Mesenchymal stem cell (in vitro differentiated cells and primary cell): ENCODE results near the gene CD6.

Experiments used
- DNase-seq: peaks from one replicate; pipeline ENCODE4 v3.0.0-alpha.2; 2013
- H2AFZ ChIP-seq: one replicate; pipeline ENCODE4 v1.6.1; 2013; ENCODE audit warnings: low read depth, mild to moderate bottlenecking, control low read depth, inconsistent platforms, low read length, moderate library complexity
- H2AK5ac ChIP-seq: 2 replicates; pipeline ENCODE4 v1.6.1; 2013; ENCODE audit warnings: low read length, moderate library complexity, mild to moderate bottlenecking, inconsistent platforms; ENCODE audit not compliant: severe bottlenecking
- H2BK120ac ChIP-seq: one replicate; pipeline ENCODE4 v1.6.1; 2013; ENCODE audit warnings: low read depth, mild to moderate bottlenecking, inconsistent platforms, low read length, moderate library complexity
- H2BK12ac ChIP-seq, 2 experiments: one replicate each; pipeline ENCODE4 v1.6.1; 2013; ENCODE audit warnings: inconsistent platforms in 2 of 2, low read length in 2 of 2, mild to moderate bottlenecking in 2 of 2, moderate library complexity in 2 of 2, control low read depth in 1 of 2
- H2BK15ac ChIP-seq: one replicate; pipeline ENCODE4 v1.6.1; 2013; ENCODE audit warnings: mild to moderate bottlenecking, low read depth, inconsistent platforms; ENCODE audit not compliant: poor library complexity, severe bottlenecking
- H2BK5ac ChIP-seq: 2 replicates; pipeline ENCODE4 v1.6.1; 2013; ENCODE audit warnings: low read depth, mild to moderate bottlenecking, low read length, control low read depth, inconsistent platforms; ENCODE audit not compliant: poor library complexity, severe bottlenecking
- H3K14ac ChIP-seq, 2 experiments: one replicate each; pipeline ENCODE4 v1.6.1; 2013; ENCODE audit warnings: inconsistent platforms in 2 of 2, low read length in 2 of 2, control low read depth in 1 of 2, mild to moderate bottlenecking in 1 of 2, moderate library complexity in 1 of 2
- H3K18ac ChIP-seq, 2 experiments: one replicate each; pipeline ENCODE4 v1.6.1; 2013; ENCODE audit warnings: inconsistent platforms in 2 of 2, low read length in 2 of 2, control low read depth in 1 of 2, low read depth in 1 of 2, mild to moderate bottlenecking in 1 of 2
- H3K23ac ChIP-seq, 2 experiments: one replicate each; pipeline ENCODE4 v1.6.1; 2013; ENCODE audit warnings: inconsistent platforms in 2 of 2, low read length in 2 of 2, mild to moderate bottlenecking in 2 of 2, moderate library complexity in 2 of 2, control low read depth in 1 of 2
- H3K27ac ChIP-seq: 2 replicates; pipeline ENCODE4 v1.5.1; 2013; ENCODE audit warnings: mild to moderate bottlenecking, moderate library complexity, low read length, control low read depth, inconsistent platforms; ENCODE audit not compliant: poor library complexity, severe bottlenecking
- H3K27me3 ChIP-seq, 2 experiments: 2 replicates each; pipeline versions ENCODE4 v1.6.1 to v1.7.0; 2013; ENCODE audit warnings: low read length in 2 of 2, mild to moderate bottlenecking in 2 of 2, moderate library complexity in 2 of 2, control low read depth in 1 of 2, inconsistent platforms in 1 of 2; ENCODE audit not compliant: control insufficient read depth in 1 of 2, insufficient read depth in 1 of 2
- H3K36me3 ChIP-seq, 2 experiments: 2 replicates each; pipeline versions ENCODE4 v1.6.1 to v1.7.0; 2013; ENCODE audit warnings: low read length in 2 of 2, control low read depth in 1 of 2, inconsistent platforms in 1 of 2, low read depth in 1 of 2, mild to moderate bottlenecking in 1 of 2; ENCODE audit not compliant: insufficient read depth in 2 of 2, control insufficient read depth in 1 of 2
- H3K4ac ChIP-seq, 2 experiments: one replicate each; pipeline ENCODE4 v1.6.1; 2013; ENCODE audit warnings: inconsistent platforms in 2 of 2, low read length in 2 of 2, mild to moderate bottlenecking in 2 of 2, moderate library complexity in 2 of 2, control low read depth in 1 of 2, low read depth in 1 of 2
- H3K4me1 ChIP-seq: 2 replicates; pipeline ENCODE4 v1.6.1; 2013; ENCODE audit warnings: low read depth, low read length, control low read depth; ENCODE audit not compliant: control insufficient read depth, insufficient read depth
- H3K4me2 ChIP-seq: 2 replicates; pipeline ENCODE4 v1.6.1; 2013; ENCODE audit warnings: low read length, mild to moderate bottlenecking, inconsistent platforms; ENCODE audit not compliant: poor library complexity, severe bottlenecking
- H3K4me3 ChIP-seq, 2 experiments: 2 replicates each; pipeline versions ENCODE4 v1.5.1 to v1.7.0; 2013; ENCODE audit warnings: low read length in 2 of 2, mild to moderate bottlenecking in 2 of 2, control low read depth in 1 of 2, low read depth in 1 of 2; ENCODE audit not compliant: insufficient read depth in 1 of 2
- H3K79me1 ChIP-seq: replicated peaks from 2 replicates; pipeline ENCODE4 v1.6.1; 2013; ENCODE audit warnings: mild to moderate bottlenecking, control low read depth, low read length, inconsistent platforms; ENCODE audit not compliant: poor library complexity, severe bottlenecking
- H3K9ac ChIP-seq: 2 replicates; pipeline ENCODE4 v1.7.0; 2013; ENCODE audit warnings: mild to moderate bottlenecking, low read length, moderate library complexity
- H3K9me3 ChIP-seq: 2 replicates; pipeline ENCODE4 v1.7.0; 2013; ENCODE audit warnings: mild to moderate bottlenecking, low read length; ENCODE audit not compliant: control insufficient read depth
- H4K8ac ChIP-seq: one replicate; pipeline ENCODE4 v1.6.1; 2013; ENCODE audit warnings: inconsistent platforms, mild to moderate bottlenecking, low read length, moderate library complexity
- H4K91ac ChIP-seq: one replicate; pipeline ENCODE4 v1.6.1; 2013; ENCODE audit warnings: mild to moderate bottlenecking, low read length, inconsistent platforms
- WGBS: methylation state at CpG from one replicate; pipeline ENCODE4 v1.1.7; 2013; ENCODE audit warnings: mixed read lengths; 5-methylcytosine and 5-hydroxymethylcytosine counted together

CD6 gene

DNA sequence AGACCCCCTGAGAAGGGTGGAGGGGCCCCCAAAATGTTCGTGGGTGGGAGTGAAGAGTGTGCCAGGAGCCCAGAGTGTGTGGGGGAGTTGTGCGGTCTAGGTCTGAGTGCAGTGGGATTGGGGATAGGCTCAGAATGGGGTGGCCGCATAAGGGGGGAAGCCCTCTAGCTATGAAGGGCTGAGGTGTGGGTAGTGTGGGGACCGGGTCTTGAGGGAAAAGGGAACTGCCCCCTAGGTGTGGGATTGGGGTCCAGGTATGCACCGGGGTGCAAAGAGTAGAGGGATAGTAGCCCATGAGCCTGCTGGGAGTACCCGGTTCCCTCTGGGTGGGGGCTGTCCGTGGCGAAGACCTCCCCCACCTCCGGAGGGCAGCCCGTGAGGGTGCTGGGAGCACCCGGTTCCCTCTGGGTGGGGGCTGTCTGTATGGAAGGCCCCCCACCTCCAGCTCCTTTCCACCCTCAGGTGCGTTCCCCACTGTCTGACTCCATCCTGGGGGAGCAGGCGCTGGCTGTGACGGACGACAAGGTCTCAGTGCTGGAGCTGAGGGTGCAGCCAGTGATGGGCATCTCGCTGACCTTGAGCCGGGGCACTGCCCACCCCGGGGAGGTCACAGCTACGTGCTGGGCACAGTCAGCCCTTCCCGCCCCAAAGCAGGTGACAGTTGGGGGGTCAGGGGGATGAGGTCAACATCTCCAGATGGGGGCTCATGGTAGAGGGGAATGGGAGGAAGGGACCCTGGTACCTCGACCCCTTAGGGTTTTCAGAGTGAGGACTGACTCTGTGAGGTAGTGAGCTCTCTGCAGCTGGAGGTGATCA, 36.5 kb upstream of the CD6 start:
- no peak overlapping the region for H3K18ac ChIP-seq
- no peak overlapping the region for H4K8ac ChIP-seq
- no peak overlapping the region for H2BK12ac ChIP-seq
- H3K4me1 ChIP-seq, result peaks cover 9% of the 10 kb centered on the region
- H2BK120ac ChIP-seq, result no peak overlapping the region
- H3K4me2 ChIP-seq, result no peak overlapping the region
- no peak overlapping the region for H4K91ac ChIP-seq
- no peak overlapping the region for H2BK15ac ChIP-seq
- no peak for DNase-seq
- no peak overlapping the region for H3K23ac ChIP-seq
- H2AFZ ChIP-seq, result no peak overlapping the region
- H3K9ac ChIP-seq, result no peak overlapping the region
- no peaks in the 10 kb centered on the region for H3K27me3 ChIP-seq
- H3K36me3 ChIP-seq, result peaks cover 7 to 85% of the 10 kb centered on the region in 2 experiments
- H3K79me1 ChIP-seq, result no peaks in the 10 kb centered on the region
- no peak overlapping the region for H3K14ac ChIP-seq
- no peak overlapping the region for H3K27ac ChIP-seq
- no peaks in the 10 kb centered on the region for H3K9me3 ChIP-seq
- no peak overlapping the region for H3K4ac ChIP-seq
- H2BK5ac ChIP-seq, result no peak overlapping the region
- H2AK5ac ChIP-seq, result no peak overlapping the region
- H3K4me3 ChIP-seq, result no peak overlapping the region
- 95% methylated on average over 18 of the region's 21 CpGs for WGBS

DNA sequence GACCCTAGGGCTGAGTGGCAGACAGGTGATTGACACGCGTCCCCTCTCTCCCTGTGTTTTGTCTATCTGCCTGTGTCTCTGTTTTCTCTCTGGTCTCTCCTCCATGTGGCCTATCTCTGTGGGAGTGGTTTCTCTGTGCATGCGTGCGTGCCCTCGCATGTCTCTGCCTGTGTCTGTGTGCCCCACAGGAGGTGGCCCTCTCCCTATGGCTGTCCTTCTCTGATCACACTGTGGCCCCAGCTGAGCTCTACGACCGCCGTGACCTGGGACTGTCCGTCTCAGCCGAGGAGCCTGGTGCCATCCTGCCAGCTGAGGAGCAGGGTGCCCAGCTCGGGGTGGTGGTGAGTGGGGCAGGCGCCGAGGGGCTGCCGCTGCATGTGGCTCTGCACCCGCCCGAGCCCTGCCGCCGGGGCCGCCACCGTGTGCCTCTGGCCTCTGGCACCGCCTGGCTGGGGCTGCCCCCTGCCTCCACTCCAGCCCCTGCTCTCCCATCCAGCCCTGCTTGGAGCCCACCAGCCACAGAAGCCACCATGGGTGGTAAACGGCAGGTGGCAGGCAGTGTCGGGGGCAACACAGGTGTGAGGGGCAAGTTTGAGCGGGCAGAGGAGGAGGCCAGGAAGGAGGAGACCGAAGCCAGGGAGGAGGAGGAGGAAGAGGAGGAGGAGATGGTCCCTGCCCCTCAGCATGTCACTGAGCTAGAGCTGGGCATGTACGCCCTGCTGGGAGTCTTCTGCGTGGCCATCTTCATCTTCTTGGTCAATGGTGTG, 35.6 kb upstream of the CD6 start:
- 91% methylated on average over 21 of the region's 27 CpGs for WGBS
- no peak overlapping the region for H4K8ac ChIP-seq
- no peak overlapping the region for H3K4me3 ChIP-seq

GRCh38 chr11:60936467-60937143, 34.9 kb upstream of the CD6 start:
- H2BK12ac ChIP-seq, result no peak overlapping the region
- DNase-seq, result no peak
- no peak overlapping the region for H2BK120ac ChIP-seq
- H4K8ac ChIP-seq, result no peak overlapping the region
- no peak overlapping the region for H3K18ac ChIP-seq
- H2AFZ ChIP-seq, result no peak overlapping the region
- 90% methylated on average over 17 of the region's 18 CpGs for WGBS
- no peak overlapping the region for H4K91ac ChIP-seq
- H3K36me3 ChIP-seq, result peaks cover 22 to 75% of the 10 kb centered on the region in 2 experiments
- H3K14ac ChIP-seq, result no peak overlapping the region
- H3K4ac ChIP-seq, result no peak overlapping the region
- H3K79me1 ChIP-seq, result no peaks in the 10 kb centered on the region
- no peaks in the 10 kb centered on the region for H3K27me3 ChIP-seq
- no peak overlapping the region for H3K9ac ChIP-seq
- H3K23ac ChIP-seq, result no peak overlapping the region
- no peaks in the 10 kb centered on the region for H3K9me3 ChIP-seq
- H2AK5ac ChIP-seq, result no peak overlapping the region
- H2BK15ac ChIP-seq, result no peak overlapping the region
- peaks cover 9% of the 10 kb centered on the region for H3K4me1 ChIP-seq
- H3K4me2 ChIP-seq, result no peak overlapping the region
- no peak overlapping the region for H2BK5ac ChIP-seq
- no peak overlapping the region for H3K4me3 ChIP-seq
- H3K27ac ChIP-seq, result no peak overlapping the region

More for the DNA sequence above, 35.6 kb upstream of the CD6 start:
- Histone ChIP-seq H3K4me2 (no peak overlapping the region), H3K36me3 (peaks cover 14 to 78% of the 10 kb centered on the region in 2 experiments), H3K27me3 (no peaks in the 10 kb centered on the region), H3K27ac (no peak overlapping the region), H3K79me1 (no peaks in the 10 kb centered on the region), H2BK120ac (no peak overlapping the region), H3K14ac (no peak overlapping the region), H2BK15ac (no peak overlapping the region), H2AK5ac (no peak overlapping the region), H3K4ac (no peak overlapping the region), H2BK5ac (no peak overlapping the region), H2BK12ac (no peak overlapping the region), H3K18ac (no peak overlapping the region), H3K23ac (no peak overlapping the region), H4K91ac (no peak overlapping the region), H2AFZ (no peak overlapping the region), H3K9me3 (no peaks in the 10 kb centered on the region), H3K4me1 (peaks cover 9% of the 10 kb centered on the region), H3K9ac (no peak overlapping the region)
- DNase-seq, result no peak

DNA sequence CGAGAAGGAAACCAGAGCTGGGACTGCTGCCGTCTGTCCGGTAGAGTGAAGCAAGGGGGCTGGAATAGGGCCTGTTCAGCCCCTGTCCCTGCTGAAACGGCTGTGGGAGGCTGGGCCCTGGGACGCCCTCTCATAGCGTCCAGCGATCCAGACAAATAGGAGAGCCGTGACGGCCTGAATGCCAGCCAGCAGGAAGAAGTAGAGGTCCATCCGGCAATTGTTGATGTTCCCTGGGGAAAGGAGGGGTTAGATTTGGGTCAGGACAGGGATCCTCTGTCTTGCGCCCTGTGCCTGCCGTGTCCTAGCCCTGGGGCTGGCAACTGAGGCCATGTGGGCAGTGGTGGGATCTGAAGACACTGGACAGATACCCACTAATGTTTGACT, 34.3 kb upstream of the CD6 start:
- no peak overlapping the region for H3K4me2 ChIP-seq
- H3K27me3 ChIP-seq, result no peaks in the 10 kb centered on the region
- H3K18ac ChIP-seq, result no peak overlapping the region
- H3K9me3 ChIP-seq, result no peaks in the 10 kb centered on the region
- no peak overlapping the region for H2AK5ac ChIP-seq
- no peak overlapping the region for H3K23ac ChIP-seq
- H3K14ac ChIP-seq, result no peak overlapping the region
- no peak overlapping the region for H3K27ac ChIP-seq
- DNase-seq, result no peak
- no peak overlapping the region for H3K4me3 ChIP-seq
- peaks cover 9% of the 10 kb centered on the region for H3K4me1 ChIP-seq
- H4K8ac ChIP-seq, result no peak overlapping the region
- H3K79me1 ChIP-seq, result no peaks in the 10 kb centered on the region
- H2BK15ac ChIP-seq, result no peak overlapping the region
- H2BK5ac ChIP-seq, result no peak overlapping the region
- WGBS, result 93% methylated on average over 12 of the region's 12 CpGs
- no peak overlapping the region for H2BK120ac ChIP-seq
- no peak overlapping the region for H2AFZ ChIP-seq
- no peak overlapping the region for H4K91ac ChIP-seq
- H3K4ac ChIP-seq, result no peak overlapping the region
- H3K9ac ChIP-seq, result no peak overlapping the region
- H2BK12ac ChIP-seq, result no peak overlapping the region
- H3K36me3 ChIP-seq, result peaks cover 27 to 75% of the 10 kb centered on the region in 2 experiments
